Epithelial cell of prostate (primary cell): ENCODE results near the gene KRT85.
"Not testable (repeated sequence)": the region's sequence is repeated elsewhere in the genome, so short reads cannot be mapped to it uniquely, and the experiment has no call there.

Source experiments
- DNase-seq: peaks from one replicate; pipeline ENCODE4 v3.0.0-alpha.2; 2011; ENCODE audit warnings: low read depth, low spot score
- H3K27ac ChIP-seq: fragments of 450-650 bp; 2 replicates; pipeline ENCODE4 v1.5.1; 2017; ENCODE audit warnings: mild to moderate bottlenecking

KRT85 gene

DNA sequence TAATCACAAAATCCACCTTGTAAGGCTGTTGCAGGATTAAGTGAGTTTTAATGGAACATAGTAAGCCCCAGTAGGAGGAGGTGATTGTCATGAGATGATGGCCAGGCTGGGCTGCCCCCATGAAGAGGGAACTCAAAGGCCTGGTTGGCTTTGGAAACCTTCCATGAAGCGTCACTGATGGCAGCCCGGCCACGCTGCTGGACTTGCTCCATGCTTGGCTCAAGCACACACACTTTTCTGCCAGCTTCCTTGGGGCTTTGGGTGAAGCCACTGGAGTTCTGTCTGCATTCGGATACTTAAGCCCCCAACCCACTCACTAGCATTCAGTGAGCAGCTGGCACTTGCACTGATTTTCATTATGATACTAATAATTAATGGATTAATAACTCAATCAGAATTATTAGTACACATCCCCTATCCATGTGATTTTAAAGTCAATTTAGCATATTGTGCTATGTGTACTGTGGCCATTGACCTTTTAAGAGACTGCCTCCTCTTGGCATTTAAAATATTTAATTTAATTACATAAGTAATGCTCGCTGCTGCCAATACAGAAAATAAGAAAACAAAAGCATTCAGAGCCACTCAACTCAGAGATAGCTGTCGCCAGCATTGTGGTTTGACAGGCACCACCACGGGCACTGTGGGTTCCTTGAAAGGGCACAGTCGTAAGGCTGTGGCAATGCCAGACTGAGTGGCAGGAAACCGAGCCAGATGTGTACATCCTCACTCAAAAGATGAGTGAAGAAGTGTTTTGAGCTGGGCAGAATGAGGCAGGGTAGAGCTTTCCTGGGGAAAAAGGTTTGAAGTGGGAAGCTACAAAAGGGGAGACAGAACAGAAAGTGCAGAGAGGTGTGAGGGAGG lies 15.9 kb downstream of the KRT85 start:
- no peak overlapping the region for H3K27ac ChIP-seq
- DNase-seq = no peak

DNA sequence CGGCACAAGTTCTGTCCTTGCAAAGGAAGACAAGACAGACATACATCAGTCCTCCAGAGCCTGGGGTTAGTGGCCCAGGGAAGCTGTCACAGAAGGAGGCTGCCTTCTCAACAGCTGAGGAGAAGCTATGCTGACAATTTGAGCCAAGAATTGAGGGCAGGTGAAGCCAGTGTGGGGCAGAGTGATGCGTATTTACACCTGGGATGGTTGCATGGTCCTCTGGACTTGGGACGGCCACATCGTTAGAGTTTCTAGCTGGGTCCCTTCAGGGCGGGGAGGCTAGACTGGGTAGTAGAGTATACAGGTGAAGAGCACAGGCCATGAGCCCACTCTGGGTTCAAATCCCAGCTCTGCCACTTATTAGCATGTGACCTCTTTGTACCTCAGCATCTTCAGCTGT lies 16.5 kb downstream of the KRT85 start:
- no peak for DNase-seq
- no peak overlapping the region for H3K27ac ChIP-seq

DNA sequence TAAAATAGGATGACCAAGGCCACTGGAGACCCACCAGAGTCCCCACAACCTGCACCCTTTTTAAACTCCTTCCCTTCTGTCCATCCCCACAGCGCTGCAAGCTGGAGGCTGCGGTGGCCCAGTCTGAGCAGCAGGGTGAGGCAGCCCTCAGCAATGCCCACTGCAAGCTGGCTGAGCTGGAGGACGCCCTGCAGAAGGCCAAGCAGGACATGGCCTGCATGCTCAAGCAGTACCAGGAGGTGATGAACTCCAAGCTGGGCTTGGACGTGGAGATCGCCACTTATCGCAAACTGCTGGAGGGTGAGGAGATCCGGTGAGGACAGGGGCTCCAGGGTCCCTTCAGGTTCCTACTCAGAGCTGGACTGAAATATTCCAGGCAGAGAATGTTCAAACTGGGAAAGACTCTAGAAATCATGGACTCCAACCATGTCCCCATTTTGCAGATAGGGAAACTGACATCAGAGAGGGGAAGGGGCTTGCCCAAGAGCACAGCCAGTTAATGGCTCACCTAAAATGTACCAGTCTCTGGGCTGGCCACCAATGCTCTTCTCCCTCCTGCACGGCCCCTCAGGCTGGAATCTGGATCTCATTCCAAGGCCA lies 17.2 kb downstream of the KRT85 start:
- no peak overlapping the region for H3K27ac ChIP-seq
- DNase-seq = no peak

DNA sequence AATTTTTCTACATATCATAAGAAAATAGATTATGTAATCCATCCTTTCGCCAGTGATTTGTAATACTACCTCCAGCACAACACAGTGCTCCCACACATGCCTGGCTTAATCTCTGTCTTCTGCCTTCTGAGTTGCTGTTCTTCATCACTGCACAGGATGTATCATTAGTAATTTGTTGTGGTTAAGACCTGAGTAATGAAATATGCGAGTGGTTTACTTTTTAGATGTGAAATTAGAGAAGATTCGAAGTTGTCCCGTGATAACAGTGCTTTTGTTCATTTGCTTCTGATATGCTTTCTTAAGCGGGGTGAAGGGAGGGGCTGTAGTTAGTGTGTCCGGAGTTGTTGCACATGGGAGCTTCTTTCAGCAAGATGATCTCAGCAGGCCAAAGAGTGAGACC lies 18.1 kb downstream of the KRT85 start:
- peak; percentile 18 for DNase-seq
- H3K27ac ChIP-seq = no peak overlapping the region

DNA sequence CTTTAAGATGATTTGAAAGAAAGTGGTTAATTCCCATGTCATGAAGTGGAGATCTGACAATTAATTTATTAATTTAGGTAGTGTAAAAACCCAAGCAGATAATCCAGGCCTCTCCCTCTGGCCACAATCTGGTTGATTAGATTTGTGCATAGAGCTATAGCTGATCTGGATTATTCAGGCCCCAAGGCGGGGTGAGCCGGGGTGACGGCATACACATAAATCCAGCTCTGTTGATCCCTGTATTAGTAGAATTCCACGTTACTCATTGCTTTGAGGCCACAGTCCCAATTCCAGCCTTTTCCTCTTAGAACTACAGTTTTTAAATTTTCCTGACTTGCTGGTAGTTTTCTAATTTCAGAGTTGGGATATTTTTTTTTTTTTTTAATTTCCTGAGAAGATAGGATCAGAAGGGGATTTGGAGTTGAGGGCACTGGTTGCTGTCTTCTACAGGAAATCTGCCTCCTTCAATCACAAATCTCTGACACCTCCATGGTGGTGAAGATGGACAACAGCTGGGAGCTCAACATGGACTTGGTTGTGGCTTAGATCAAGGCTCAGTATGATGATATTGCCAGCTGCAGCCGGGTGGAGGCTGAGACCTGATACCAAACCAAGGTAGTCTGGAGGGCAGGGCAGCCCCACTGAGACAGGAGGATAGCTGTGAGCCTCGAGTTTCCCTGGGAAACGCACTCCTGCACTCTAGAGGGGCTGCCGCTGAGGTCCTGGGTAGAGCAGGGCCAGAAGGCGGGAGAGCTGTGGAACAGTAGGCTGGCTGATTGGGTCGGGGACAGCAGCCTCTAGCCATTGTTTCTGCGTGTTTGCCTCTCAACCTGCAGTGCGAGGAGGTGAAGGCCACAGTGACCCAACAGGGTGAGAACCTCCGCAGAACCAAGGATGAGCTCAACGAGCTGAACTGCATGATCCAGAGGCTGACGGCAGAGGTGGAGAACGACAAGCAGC lies 19.4 kb downstream of the KRT85 start:
- no peak overlapping the region for H3K27ac ChIP-seq
- no peak for DNase-seq

DNA sequence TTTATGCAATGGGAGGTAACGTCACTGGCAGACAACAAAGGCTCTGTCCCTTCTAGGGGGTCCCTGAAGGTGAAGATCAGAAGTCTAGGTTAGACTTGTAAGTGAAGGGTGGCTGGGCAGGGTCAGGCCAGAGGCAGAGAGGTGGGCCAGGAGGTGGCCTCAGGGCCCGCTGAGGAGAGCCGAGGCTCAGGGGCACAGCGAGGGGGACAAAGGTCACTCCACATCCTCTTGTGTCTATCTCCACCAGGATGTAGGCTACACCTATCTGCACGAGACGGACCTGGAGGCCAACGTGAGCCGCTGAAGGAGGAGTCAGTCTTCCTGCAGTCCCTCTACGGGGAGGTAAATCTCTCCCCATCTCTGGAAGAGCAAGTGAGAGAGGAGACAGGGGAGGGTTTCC lies 20.3 kb downstream of the KRT85 start:
- no peak for DNase-seq
- H3K27ac ChIP-seq = no peak overlapping the region

DNA sequence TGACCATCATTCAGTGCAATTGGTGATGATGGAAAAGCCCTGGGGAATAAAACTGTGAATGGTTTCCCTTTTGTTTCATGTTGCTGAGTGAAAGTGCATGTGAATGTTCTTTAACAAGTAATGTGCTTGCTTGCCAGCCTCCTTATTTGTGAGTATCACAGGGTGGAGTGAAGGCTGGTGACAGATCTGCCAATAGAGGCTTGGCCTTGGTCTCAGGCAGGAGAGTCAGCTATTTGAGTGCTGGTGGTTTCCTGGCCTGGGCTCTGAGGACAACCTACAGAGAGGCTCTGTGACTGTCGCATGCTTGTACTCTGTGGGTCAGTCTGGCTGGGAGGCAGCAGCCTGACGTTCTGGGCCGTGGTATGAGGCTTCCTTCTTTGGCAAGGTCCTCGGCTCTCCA lies 20.7 kb downstream of the KRT85 start:
- H3K27ac ChIP-seq = no peak overlapping the region
- DNase-seq = no peak

DNA sequence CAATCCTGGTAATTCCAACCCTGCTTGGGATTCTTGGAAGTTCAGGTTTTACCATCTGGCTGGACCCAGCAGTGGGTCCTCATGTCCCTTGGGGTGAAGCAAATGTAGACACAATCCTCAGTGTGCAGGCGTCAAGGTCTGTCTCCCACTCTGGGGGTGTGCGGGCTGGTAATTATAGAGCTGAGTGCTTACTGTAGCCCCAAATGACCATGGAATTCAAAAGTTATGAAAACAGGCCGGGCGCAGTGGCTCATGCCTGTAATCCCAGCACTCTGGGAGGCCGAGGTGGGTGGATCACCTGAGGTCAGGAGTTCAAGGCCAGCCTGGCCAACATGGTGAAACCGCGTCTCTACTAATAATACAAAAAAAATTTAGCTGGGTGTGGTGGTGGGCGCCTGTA lies 22.2 kb downstream of the KRT85 start:
- not testable (repeated sequence) for DNase-seq, H3K27ac ChIP-seq

DNA sequence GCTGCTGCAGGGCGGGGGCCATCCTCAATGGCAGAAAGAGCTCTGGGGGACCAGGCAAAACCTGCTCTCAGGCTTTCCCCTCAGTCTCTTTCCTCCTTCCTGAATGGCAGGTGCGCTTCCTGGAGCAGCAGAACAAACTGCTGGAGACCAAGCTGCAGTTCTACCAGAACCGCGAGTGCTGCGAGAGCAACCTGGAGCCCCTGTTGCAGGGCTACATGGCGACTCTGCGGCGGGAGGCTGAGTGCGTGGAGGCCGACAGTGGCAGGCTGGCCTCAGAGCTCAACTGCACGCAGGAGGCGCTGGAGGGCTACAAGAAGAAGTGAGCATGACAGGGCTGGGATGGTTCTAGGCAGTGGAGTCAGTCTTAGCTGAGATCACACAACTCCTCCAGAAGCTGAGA lies 23.2 kb downstream of the KRT85 start:
- H3K27ac ChIP-seq = no peak overlapping the region
- no peak for DNase-seq

DNA sequence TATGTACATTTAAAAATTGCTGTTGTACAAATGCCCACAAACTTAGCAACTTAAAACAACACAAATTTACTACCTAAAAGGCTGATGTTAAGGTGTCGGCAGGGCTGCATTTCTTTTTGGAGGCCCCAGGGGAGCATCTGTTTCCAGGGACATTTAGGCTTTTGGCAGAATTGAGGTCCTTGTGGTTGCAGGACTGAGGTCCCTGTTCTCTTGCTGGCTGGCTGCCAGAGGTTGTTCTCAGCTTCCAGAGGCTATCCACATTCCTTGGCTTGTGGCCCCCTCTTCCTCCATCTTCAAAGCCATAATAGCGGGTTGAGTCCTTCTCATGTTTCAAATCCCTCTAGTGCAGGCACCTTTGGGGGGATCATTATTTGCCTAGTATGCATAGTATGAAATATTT lies 23.7 kb downstream of the KRT85 start:
- no peak overlapping the region for H3K27ac ChIP-seq
- DNase-seq = no peak

DNA sequence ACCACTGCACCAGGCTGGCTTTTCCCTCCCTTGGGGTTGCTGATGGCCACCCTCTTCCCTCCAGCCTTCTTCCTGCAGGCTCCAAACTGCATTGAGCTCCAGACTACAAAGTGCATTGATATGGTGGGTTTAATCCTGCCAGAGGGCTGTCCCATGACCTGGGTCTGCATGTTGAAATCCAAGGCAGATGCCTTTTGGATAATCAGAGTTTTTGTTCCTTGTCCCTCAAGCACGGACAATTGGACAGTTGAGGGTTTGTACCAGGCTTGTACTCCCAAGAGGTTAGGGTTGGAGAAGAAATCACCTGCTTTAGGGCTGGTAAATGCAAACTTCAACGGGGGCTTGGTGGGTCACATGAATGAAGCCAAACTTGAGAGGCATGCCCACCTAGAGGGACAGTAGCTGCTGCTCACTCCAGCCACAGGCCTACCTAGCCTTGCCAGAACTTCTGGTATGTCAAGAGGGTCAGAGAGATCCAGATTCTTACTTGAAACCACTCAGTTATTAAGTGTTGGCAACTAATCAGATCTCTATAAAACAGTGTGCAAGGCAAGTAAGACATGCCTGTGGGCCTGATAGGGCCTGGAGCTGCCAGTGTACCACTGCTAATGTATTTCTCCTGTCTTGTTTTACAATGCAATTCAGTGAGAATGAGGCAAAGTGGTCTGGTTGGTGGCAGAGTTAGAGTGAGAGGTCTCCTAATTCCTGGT lies 24.3 kb downstream of the KRT85 start:
- H3K27ac ChIP-seq = no peak overlapping the region
- no peak for DNase-seq

DNA sequence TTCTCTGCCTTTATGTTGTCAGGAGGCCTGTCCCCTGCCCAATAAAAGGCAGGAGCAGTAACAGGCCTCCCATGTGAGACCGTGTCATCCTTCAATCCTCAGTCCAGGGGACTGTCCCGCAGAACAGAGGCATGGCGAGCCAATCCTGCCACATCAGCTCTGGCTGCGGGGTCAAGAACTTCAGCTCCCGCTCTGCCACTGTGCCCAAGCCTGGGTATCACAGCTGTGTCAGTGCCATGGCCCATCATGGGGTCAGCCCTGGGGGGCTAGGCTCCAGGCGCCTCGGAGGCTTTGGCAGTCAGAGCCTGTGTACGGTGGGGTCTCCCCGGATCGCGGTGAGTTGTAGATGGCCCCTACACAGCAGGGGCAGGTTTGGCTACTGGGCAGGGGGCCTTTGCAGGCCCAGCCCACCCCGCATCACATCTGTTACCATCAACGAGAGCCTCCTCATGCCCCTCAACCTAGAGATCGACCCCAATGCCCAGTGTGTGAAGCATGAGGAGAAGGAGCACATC lies 26.2 kb downstream of the KRT85 start:
- no peak overlapping the region for H3K27ac ChIP-seq
- DNase-seq = no peak

DNA sequence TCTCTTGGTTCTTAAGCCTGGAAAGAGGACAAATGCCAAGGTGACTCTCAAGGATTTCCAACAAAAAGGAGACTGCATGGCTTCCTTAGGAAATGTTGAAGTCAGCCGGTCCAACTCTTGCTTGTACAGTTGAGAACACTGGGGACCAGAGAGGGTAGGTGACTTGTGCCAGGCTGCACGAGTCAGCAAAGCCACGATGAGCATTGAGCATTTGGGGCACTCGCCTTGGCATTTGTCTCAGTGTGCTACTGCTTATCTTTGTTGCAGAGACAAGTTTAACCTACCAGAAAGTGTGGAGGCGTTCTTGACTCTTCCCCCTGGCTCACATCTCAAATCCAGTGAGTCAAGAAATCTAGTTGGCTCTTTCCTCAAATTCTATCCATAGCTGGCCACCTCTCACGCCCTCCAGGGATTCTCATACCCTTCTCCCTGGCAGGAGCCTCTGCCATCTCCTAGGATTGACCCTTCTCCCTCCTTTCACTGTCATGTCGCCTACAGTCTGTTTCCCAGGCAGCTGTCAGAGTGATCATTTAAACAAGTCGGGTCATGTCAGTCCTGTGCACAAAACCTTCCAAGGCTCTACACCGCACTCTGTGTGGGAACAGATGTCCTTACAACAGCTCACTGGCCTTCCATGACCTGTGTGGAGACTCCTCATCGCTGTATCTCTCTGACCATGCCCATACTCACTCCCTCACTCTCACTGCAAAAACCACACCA lies 28.9 kb downstream of the KRT85 start:
- no peak overlapping the region for H3K27ac ChIP-seq

DNA sequence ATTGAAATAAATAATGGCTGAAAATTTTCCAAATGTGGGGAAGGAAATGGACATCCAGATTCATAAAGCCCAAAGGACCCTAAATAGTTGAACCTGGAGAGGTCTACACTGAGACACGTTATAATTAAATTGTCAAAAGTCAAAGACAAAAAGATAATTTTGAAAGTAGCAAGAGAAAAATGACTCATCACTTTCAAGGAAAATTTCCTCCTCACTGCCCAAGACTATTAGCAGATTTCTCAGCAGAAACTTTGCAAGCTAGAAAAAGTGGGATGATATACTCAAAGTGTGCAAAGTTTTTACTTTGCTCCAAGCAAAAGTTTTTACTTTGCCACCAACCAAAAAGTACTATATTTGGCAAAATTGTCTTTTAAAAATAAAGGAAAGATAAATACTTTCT lies 30.2 kb downstream of the KRT85 start:
- H3K27ac ChIP-seq = no peak overlapping the region
- DNase-seq = no peak

More for the DNA sequence above, 28.9 kb downstream of the KRT85 start:
- DNase-seq = peak; percentile 27

DNA sequence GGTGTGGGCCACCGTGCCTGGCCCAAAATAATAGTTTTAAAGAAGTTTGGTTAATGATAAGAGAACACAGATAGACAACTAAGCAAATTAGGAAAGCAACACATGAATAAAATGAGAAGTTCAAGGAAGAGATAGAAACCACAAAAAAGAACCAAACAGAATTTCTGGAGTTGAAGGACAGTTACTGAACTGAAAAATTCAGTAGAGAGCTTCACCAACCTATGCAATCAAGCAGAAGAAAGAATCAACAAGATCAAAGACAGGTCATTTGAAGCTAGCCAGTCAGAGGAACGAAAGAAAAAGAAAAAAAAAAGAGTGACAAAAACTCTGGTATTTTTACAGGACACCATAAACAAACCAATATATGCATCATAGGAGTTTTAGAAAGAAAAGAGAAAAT lies 30.6 kb downstream of the KRT85 start:
- no peak overlapping the region for H3K27ac ChIP-seq
- DNase-seq = no peak

DNA sequence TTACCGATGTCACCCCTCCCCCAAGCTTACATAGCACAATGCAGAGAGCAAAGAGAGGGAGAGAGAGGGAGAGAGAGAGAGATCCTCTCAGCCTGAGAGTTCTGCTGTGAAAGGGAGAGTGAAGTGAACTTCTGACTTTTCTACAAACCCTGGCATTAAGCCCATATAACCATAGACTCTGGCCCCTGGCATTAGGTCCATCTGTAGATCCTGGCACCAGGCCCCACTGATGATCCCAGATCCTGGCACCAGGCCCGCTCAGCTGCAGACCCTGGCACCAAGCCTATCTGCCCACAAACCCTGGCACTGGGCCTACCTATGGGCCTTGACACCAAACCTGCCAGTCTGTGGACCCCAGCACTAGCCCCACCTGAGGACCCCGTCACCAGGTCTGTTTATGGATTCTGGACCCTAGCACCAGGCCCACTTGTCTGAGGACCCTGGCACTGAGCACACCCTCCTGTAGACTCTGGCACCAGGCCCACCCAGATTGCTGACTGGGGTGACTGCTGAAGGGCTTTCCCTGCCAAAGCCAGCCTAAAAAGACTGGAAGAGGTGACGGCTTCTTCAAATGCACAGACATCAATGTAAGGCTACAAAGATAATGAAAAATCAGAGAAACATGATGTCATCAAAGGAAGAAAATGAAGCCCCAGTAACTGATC lies 31.6 kb downstream of the KRT85 start:
- DNase-seq = no peak
- no peak overlapping the region for H3K27ac ChIP-seq

DNA sequence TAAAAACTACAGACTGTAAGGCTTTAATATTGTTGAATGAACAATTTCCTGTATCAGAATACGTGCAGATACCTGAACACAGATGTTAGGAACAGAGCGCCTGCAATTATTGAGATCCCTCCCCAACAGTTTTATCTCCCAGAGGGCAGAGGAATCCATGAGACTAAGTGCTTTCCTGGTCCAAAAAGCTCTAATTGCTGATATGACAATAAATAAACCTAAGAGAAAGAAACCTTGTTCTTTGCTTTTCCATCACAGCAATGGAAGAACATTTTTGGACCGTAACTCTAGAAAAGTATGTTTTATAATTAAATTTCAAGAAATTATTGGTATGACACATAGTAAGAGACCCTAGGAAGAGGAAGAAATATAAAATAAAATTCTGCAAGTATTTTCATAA lies 33.1 kb downstream of the KRT85 start:
- no peak for DNase-seq
- H3K27ac ChIP-seq = no peak overlapping the region

DNA sequence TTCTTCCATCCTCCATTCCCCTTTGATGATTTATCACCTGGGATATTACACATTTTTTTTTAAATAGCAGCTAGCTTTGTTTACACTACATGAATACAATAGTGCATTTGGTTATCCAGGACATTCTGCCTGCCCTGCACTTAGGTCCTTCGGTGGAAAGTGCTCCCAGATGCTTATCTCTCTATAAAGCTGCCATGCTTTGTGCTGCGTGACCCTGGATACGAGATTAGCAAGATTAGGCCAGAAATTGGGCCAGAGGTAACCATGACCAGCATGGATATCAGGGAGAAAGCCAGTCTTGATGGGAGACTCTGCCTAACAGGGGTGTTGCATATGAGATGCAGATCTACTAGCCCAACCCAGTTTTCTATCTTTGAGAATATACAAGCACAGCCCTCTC lies 34.0 kb downstream of the KRT85 start:
- H3K27ac ChIP-seq = no peak overlapping the region
- DNase-seq = no peak

DNA sequence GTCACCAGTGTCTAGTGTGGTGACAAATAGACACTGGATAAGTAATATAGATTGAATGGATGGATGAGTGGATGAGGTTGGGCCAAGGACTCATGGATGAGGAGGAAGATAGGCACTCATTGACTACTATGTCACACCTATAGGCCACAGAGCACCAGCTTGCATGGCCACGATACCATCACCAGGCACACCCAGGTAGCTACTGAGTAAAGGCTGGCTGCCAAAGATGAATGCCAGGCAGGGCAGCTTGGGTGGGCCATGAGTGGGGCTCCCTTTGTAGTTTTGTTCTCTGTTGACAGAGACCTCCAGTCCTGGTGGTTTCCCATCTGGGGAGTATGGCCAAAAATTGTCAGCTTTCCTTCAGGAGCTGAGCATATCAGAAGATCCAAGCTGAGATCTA lies 34.9 kb downstream of the KRT85 start:
- H3K27ac ChIP-seq = no peak overlapping the region
- no peak for DNase-seq
